ENCODE measurements around the gene DPH1.

DNA sequence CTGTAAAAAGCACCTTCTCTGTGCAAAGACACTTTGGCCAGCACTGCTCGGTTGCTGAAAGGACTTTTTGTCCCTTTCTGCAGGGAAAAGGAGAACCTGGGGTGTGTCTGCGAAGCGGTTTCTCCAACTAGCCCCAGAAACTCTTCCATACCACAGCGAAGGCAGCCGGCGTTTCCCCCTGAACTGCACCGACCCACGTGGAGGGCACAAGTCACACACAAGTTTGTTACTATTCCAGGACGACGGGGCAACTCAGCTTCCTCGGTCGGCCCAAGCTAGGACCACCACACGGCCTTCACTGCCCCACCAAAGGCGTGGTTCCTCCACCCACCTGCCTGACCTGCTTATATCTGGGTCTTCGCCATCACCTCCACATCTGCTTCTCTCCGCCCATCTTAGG lies 6.7 kb upstream of the DPH1 start:
- TF ChIP-seq, protein P1, sequence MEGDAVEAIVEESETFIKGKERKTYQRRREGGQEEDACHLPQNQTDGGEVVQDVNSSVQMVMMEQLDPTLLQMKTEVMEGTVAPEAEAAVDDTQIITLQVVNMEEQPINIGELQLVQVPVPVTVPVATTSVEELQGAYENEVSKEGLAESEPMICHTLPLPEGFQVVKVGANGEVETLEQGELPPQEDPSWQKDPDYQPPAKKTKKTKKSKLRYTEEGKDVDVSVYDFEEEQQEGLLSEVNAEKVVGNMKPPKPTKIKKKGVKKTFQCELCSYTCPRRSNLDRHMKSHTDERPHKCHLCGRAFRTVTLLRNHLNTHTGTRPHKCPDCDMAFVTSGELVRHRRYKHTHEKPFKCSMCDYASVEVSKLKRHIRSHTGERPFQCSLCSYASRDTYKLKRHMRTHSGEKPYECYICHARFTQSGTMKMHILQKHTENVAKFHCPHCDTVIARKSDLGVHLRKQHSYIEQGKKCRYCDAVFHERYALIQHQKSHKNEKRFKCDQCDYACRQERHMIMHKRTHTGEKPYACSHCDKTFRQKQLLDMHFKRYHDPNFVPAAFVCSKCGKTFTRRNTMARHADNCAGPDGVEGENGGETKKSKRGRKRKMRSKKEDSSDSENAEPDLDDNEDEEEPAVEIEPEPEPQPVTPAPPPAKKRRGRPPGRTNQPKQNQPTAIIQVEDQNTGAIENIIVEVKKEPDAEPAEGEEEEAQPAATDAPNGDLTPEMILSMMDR (IDR thresholded peaks at IDR 0.05) = no peak
- no peak for TF ChIP-seq POLR2A (IDR thresholded peaks at IDR 0.05)

All from gastroesophageal sphincter (tissue), 3 donors.